ENCODE measurements around the gene RFPL1. TPM values are rescaled to one million over a fixed set of nuclear protein-coding genes. Genes with fewer than 3 reads are reported as not detected.

RFPL1 gene
- total RNA-seq, 1 donor from 2014 or later = not detected

DNA sequence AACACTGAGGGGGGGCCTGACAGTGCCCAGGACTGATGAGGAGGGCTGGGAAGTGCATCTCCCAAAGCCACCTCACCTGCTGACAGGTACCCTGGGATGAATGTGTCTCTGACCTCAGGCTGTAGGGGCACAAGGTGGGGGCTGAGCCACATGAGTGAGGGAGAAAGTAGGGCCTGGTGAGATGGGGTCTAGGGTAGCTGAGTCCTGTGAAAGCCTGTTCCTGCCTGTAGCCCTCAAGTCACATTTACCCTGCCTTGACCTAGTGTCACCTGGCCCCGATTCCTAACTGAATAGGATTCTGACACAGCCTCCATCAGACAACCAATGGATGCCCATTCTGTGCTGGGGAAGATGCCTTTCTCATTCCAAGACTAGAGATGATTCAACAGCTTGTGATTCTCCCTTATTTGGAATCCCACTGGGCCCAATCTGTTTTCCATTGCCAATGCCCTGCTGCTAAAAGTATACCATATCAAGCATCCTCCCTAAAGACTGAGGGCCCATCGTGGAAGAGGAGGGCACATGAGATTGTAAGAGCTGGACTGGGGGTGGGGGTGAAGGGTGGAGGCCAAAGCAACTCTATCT, 11.1 kb upstream of the RFPL1 start:
- no peak for DNase-seq
- H3K36me3 Mint-ChIP-seq (ENCODE audit: low read depth) = no peaks in the 10 kb centered on the region
- no peaks in the 10 kb centered on the region for H3K9me3 Mint-ChIP-seq
- CTCF ChIA-PET = no interaction called here
- H3K4me1 Mint-ChIP-seq = no peaks in the 10 kb centered on the region
- intact Hi-C loops (cut with micrococcal nuclease) = no loop called here
- peaks cover 10% of the 10 kb centered on the region for H3K27me3 Mint-ChIP-seq
- no peak overlapping the region for H3K4me3 Mint-ChIP-seq
- ATAC-seq (ENCODE audit: low read depth) = no peak
- TF ChIP-seq, protein P1, sequence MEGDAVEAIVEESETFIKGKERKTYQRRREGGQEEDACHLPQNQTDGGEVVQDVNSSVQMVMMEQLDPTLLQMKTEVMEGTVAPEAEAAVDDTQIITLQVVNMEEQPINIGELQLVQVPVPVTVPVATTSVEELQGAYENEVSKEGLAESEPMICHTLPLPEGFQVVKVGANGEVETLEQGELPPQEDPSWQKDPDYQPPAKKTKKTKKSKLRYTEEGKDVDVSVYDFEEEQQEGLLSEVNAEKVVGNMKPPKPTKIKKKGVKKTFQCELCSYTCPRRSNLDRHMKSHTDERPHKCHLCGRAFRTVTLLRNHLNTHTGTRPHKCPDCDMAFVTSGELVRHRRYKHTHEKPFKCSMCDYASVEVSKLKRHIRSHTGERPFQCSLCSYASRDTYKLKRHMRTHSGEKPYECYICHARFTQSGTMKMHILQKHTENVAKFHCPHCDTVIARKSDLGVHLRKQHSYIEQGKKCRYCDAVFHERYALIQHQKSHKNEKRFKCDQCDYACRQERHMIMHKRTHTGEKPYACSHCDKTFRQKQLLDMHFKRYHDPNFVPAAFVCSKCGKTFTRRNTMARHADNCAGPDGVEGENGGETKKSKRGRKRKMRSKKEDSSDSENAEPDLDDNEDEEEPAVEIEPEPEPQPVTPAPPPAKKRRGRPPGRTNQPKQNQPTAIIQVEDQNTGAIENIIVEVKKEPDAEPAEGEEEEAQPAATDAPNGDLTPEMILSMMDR (IDR thresholded peaks at IDR 0.05) = no peak
- no peak overlapping the region for H3K27ac Mint-ChIP-seq
- POLR2A ChIA-PET = no interaction called here

DNA sequence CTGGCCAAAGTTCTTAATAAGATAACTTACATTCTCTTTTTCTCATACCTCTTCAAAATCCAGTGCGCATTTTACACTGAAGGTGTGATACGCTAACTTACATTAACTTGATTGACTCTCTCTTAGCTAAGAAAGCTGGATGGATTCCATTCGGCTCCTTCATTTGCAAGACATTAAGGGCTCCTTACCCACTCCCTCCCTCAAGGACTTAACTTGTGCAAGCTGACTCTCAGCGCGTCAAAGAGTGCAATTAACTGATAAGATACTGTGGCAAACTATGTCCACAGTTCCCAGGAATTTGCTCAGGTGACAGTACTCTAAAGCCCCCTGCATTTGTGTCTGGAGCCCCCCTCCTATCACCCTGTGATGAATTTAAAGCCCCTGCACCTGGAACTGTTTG, 6.4 kb upstream of the RFPL1 start:
- ChIA-PET POLR2A (no interaction called here), CTCF (no interaction called here)
- no peak for ATAC-seq (ENCODE audit: low read depth)
- H3K27me3 Mint-ChIP-seq = peaks cover 22% of the 10 kb centered on the region
- intact Hi-C loops (cut with micrococcal nuclease) = no loop called here
- H3K36me3 Mint-ChIP-seq (ENCODE audit: low read depth) = no peaks in the 10 kb centered on the region
- no peak for DNase-seq
- TF ChIP-seq, protein P1 (IDR thresholded peaks at IDR 0.05) = no peak
- H3K27ac Mint-ChIP-seq = no peak overlapping the region
- no peak overlapping the region for H3K4me3 Mint-ChIP-seq
- no peaks in the 10 kb centered on the region for H3K4me1 Mint-ChIP-seq
- H3K9me3 Mint-ChIP-seq = no peaks in the 10 kb centered on the region

DNA sequence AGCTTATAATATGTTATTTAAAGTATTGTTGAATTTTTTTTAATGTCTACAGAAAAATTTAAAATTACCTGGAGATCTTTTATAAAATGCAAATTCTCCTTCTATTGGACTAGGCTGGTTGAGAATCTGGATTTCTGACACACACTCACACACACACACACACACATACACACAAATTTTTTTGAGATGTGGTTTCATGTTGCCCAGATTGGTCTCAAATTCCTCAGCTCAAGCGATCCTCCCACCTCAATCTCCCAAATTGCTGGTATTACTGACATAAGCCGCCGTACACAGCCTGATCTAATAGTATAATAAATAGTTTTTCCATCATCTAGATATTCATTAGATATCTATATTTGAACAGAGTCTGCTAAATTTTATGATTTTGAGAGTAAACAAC, 4.5 kb upstream of the RFPL1 start:
- intact Hi-C loops (cut with micrococcal nuclease) = no loop called here
- Mint-ChIP-seq H3K27me3 (peaks cover 20% of the 10 kb centered on the region), H3K4me3 (no peak overlapping the region), H3K36me3 (ENCODE audit: low read depth) (no peaks in the 10 kb centered on the region), H3K9me3 (no peaks in the 10 kb centered on the region), H3K27ac (no peak overlapping the region), H3K4me1 (no peaks in the 10 kb centered on the region)
- ATAC-seq (ENCODE audit: low read depth) = no peak
- ChIA-PET POLR2A (no interaction called here), CTCF (no interaction called here)
- TF ChIP-seq, protein P1 (IDR thresholded peaks at IDR 0.05) = no peak
- DNase-seq = no peak

DNA sequence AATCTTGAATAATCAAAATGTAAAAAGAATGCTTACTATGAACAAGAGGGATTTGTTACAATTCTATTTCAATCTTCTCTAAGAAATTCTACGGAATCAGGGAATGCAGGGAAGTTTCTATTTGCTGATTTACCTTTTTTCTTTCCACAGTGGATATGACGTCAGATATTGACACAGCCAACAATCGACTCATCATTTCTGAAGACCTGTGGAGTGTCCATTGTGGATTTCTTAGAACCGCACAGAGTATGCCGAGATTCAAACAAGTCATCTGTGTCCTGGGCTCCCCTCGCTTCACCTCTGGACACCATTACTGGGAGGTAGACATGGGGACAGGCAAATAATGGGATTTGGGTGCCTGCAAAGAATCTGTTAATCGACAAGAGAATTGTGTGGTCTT, 4.1 kb upstream of the RFPL1 start:
- POLR2A ChIA-PET = no interaction called here
- no peak for DNase-seq
- CTCF ChIA-PET = no interaction called here
- H3K9me3 Mint-ChIP-seq = no peaks in the 10 kb centered on the region
- no peak overlapping the region for H3K27ac Mint-ChIP-seq
- intact Hi-C loops (cut with micrococcal nuclease) = no loop called here
- TF ChIP-seq, protein P1 (IDR thresholded peaks at IDR 0.05) = no peak
- peaks cover 20% of the 10 kb centered on the region for H3K27me3 Mint-ChIP-seq
- H3K4me1 Mint-ChIP-seq = no peaks in the 10 kb centered on the region
- ATAC-seq (ENCODE audit: low read depth) = no peak
- H3K36me3 Mint-ChIP-seq (ENCODE audit: low read depth) = no peaks in the 10 kb centered on the region
- no peak overlapping the region for H3K4me3 Mint-ChIP-seq

DNA sequence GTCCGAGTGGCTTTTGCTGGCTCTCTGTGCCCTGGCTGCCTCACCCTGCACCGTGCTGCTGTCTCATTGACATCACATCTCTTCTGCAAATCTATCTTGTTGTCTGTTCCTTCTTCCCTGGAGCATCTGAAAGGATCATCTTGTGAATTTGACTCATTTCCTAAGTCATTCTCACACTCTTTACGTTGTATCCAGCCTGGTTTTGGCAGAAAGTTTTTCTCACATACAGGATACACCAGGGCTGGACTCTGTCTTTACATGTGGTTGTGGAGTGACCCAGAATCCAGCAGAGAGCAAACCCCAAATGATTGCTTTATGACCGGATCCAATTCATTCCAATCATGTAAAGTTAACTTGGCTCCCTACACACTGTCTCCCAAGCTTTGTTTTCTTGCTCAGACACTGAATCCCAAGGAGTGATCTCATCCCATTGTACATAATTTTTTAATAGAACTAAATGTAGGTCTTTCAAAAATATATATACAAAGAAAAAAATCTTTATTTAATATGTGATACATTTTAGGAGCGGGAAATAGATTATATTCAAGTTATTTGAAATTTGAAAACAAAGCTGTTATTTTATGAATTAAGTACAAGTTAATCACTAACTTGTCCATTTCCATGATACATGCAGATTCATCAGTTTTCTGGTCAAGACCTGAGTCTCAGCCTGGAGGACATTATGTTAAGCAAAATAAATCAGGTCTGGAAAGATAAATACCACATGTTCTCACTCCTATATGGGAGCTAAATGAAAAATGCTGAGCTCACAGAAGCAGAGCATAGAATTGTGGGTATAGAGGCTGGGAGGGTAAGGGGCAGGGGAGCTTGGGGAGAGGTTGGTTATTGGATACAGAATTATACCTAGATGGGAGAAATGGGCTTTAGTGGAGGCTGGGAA, 2.9 kb upstream of the RFPL1 start:
- DNase-seq = no peak
- ChIA-PET CTCF (interaction anchor here (0.6 kb wide), 1 partner anchor 13 kb away, joined by 3 read pairs; no protein-coding TSS in a partner anchor), POLR2A (no interaction called here)

More for the DNA sequence above, 2.9 kb upstream of the RFPL1 start:
- H3K27ac Mint-ChIP-seq = no peak overlapping the region
- TF ChIP-seq, protein P1 (IDR thresholded peaks at IDR 0.05) = no peak
- no peaks in the 10 kb centered on the region for H3K9me3 Mint-ChIP-seq
- H3K4me3 Mint-ChIP-seq = no peak overlapping the region
- no peaks in the 10 kb centered on the region for H3K4me1 Mint-ChIP-seq
- intact Hi-C loops (cut with micrococcal nuclease) = no loop called here
- ATAC-seq (ENCODE audit: low read depth) = no peak
- H3K27me3 Mint-ChIP-seq = peaks cover 19% of the 10 kb centered on the region
- no peaks in the 10 kb centered on the region for H3K36me3 Mint-ChIP-seq (ENCODE audit: low read depth)
